Testis (tissue), 3 donors: Measurements from ENCODE around the gene SRCIN1. TPM values are rescaled to one million over a fixed set of nuclear protein-coding genes. Genes with fewer than 3 reads are reported as not detected.

Source experiments
- DNase-seq: peaks from one replicate; pipeline ENCODE4 v3.0.0-alpha.2; 2019
- H3K27ac ChIP-seq, 2 donors: fragments of 200-600 bp; sonication (generic); one replicate each; pipeline ENCODE4 v1.5.1; 2019
- H3K27me3 ChIP-seq: fragments of 200-600 bp; sonication (generic); one replicate; pipeline ENCODE4 v1.5.1; 2019
- H3K36me3 ChIP-seq: fragments of 200-600 bp; sonication (generic); one replicate; pipeline ENCODE4 v1.5.1; 2017; ENCODE audit warnings: low read depth; ENCODE audit errors: missing control alignments
- H3K4me1 ChIP-seq: fragments of 200-600 bp; sonication (generic); one replicate; pipeline ENCODE4 v1.5.1; 2019
- H3K4me3 ChIP-seq, 2 donors: fragments of 200-600 bp; sonication (generic); one replicate each; pipeline ENCODE4 v1.5.1; 2017 to 2019
- H3K9me3 ChIP-seq: fragments of 200-600 bp; sonication (generic); one replicate; pipeline ENCODE4 v1.5.1; 2017
- POLR2A ChIP-seq: fragments of 450-650 bp; IDR thresholded peaks from one replicate; pipeline ENCODE4 v1.6.1; 2017; ENCODE audit warnings: antibody characterized with exemption, mild to moderate bottlenecking, moderate library complexity
- WGBS, 2 donors: methylation state at CpG; one replicate each; pipeline ENCODE4 v1.1.5; 2018; 5-methylcytosine and 5-hydroxymethylcytosine counted together
- intact Hi-C: fragments of 100-400 bp; cut with DNase I; formaldehyde crosslinking; loops from one replicate; pipeline ENCODE4 v1.15.1; 2023; ENCODE audit warnings: low total_unique reads
- polyA plus RNA-seq: library from polyadenylated mRNA; stranded (reverse); fragments of 350-450 nt; fragmentation: Illumina TruSeq; extraction: RNeasy Lipid Tissue Mini Kit (QIAGEN cat#74804); gene quantifications from one replicate; pipeline ENCODE4 v1.2.3, GENCODE V29; 2014; ENCODE audit warnings: low read depth, low replicate concordance; ENCODE audit not compliant: insufficient read depth
- total RNA-seq, 2 donors: library from RNA; depleted of rRNA; stranded (reverse); fragments of >200 nt; gene quantifications; one replicate each; pipeline ENCODE4 v1.2.3, GENCODE V29; 2016
- TF ChIP-seq, protein P1 (sequence below), 3 experiments: fragments of 450-650 bp in 2 of 3; fragments of 200-600 bp in 1 of 3; sonication (generic) in 1 of 3; IDR thresholded peaks; one replicate each; pipeline ENCODE4 v1.5.1; 2016 to 2019; ENCODE audit warnings: antibody characterized with exemption in 3 of 3, mild to moderate bottlenecking in 2 of 3, moderate library complexity in 1 of 3

Gene SRCIN1
- total and polyA plus RNA-seq, 3 donors from 2014 or later, result 3.2 to 8.9 (median 6.2) TPM

GRCh38 chr17:38565853-38566665 lies 39.7 kb downstream of the SRCIN1 start:
- intact Hi-C loops, result no loop called here
- DNase-seq, result no peak
- 64 to 75% methylated on average over 8 to 10 of the region's 10 CpGs for WGBS, 2 donors
- TF ChIP-seq, protein P1, sequence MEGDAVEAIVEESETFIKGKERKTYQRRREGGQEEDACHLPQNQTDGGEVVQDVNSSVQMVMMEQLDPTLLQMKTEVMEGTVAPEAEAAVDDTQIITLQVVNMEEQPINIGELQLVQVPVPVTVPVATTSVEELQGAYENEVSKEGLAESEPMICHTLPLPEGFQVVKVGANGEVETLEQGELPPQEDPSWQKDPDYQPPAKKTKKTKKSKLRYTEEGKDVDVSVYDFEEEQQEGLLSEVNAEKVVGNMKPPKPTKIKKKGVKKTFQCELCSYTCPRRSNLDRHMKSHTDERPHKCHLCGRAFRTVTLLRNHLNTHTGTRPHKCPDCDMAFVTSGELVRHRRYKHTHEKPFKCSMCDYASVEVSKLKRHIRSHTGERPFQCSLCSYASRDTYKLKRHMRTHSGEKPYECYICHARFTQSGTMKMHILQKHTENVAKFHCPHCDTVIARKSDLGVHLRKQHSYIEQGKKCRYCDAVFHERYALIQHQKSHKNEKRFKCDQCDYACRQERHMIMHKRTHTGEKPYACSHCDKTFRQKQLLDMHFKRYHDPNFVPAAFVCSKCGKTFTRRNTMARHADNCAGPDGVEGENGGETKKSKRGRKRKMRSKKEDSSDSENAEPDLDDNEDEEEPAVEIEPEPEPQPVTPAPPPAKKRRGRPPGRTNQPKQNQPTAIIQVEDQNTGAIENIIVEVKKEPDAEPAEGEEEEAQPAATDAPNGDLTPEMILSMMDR (IDR thresholded peaks at IDR 0.05), result no peak
- TF ChIP-seq POLR2A, result no peak
- Histone ChIP-seq H3K36me3 (no peaks in the 10 kb centered on the region), H3K4me3 (no peak overlapping the region), H3K4me1 (peaks cover 10% of the 10 kb centered on the region), H3K27me3 (no peaks in the 10 kb centered on the region), H3K27ac (no peak overlapping the region), H3K9me3 (no peaks in the 10 kb centered on the region)

GRCh38 chr17:38564869-38565268 lies 40.9 kb downstream of the SRCIN1 start:
- Histone ChIP-seq H3K36me3 (no peaks in the 10 kb centered on the region), H3K27ac (no peak overlapping the region), H3K4me3 (no peak overlapping the region), H3K27me3 (no peaks in the 10 kb centered on the region), H3K9me3 (no peaks in the 10 kb centered on the region), H3K4me1 (peaks cover 10% of the 10 kb centered on the region)
- TF ChIP-seq, protein P1 (IDR thresholded peaks at IDR 0.05), result no peak
- intact Hi-C loops, result no loop called here
- DNase-seq, result peak; percentile 84
- WGBS, 2 donors, result 39 to 51% methylated on average over 6 of the region's 6 CpGs

DNA sequence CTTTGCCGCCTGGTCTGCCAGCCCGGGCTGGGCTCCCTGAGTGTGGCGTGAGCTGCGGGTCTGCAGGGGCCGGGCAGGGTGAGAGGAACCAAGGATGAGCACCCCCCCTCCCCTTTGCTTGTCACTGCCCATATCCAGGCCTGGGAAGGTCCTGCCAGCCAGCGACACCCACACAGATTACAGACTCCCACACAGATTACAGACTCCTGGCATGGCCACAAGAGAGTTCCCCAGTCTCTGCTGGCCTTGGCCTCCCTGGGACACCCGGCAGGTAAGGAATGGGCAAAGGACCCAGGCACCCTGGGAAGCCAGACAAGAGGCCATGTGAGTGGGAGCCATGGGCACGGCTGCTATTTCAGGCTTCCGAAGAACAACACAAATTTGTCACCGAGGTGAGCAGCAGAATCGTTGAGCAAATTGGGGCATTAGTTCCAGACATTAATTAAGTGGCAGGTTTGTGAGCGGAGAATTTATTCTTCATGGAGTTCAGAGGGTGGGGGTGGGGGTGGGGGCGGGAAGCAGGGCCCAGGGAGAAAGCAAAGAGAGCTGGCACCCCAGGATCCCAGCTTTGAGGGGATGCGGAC lies 41.4 kb downstream of the SRCIN1 start:
- Histone ChIP-seq H3K4me1 (peaks cover 10% of the 10 kb centered on the region), H3K9me3 (no peaks in the 10 kb centered on the region), H3K4me3 (no peak overlapping the region), H3K36me3 (no peaks in the 10 kb centered on the region), H3K27ac (no peak overlapping the region), H3K27me3 (no peaks in the 10 kb centered on the region)
- TF ChIP-seq POLR2A, result no peak
- TF ChIP-seq, protein P1 (IDR thresholded peaks at IDR 0.05), result no peak
- intact Hi-C loops, result no loop called here
- DNase-seq, result peak; percentile 33
- 44 to 59% methylated on average over 6 to 14 of the region's 14 CpGs for WGBS, 2 donors

GRCh38 chr17:38563362-38564253 lies 42.1 kb downstream of the SRCIN1 start:
- Histone ChIP-seq H3K27ac (no peak overlapping the region), H3K36me3 (no peaks in the 10 kb centered on the region), H3K4me3 (no peak overlapping the region), H3K9me3 (no peaks in the 10 kb centered on the region), H3K4me1 (peaks cover 10% of the 10 kb centered on the region), H3K27me3 (no peaks in the 10 kb centered on the region)
- DNase-seq, result no peak
- no peak for TF ChIP-seq POLR2A
- TF ChIP-seq, protein P1 (IDR thresholded peaks at IDR 0.05), result no peak
- intact Hi-C loops, result no loop called here
- WGBS, 2 donors, result 18 to 24% methylated on average over 23 to 50 of the region's 50 CpGs
